NCI-H1436 (cell line): ENCODE measurements around the gene KIF17.
A peak's percentile ranks its signal among the peaks of the same experiment; 100 is the strongest.
"Not testable (repeated sequence)": the region's sequence is repeated elsewhere in the genome, so short reads cannot be mapped to it uniquely, and the experiment has no call there.

Experiments
- DNase-seq: peaks from one replicate; lab custom pipeline; 2025; lab: John Stamatoyannopoulos, UW

The KIF17 gene

GRCh38 chr1:20727746-20728316 lies 10.0 kb upstream of the KIF17 start:
- DNase-seq = no peak

- DNase-seq = no peak
These were observed 9.3 kb upstream of the KIF17 start for GRCh38 chr1:20726932-20727745.

- peak; percentile 87 for DNase-seq
These were observed 8.5 kb upstream of the KIF17 start for GRCh38 chr1:20726118-20726911.

- peak; percentile 87 for DNase-seq
These were observed 7.6 kb upstream of the KIF17 start for GRCh38 chr1:20725189-20726117.

- no peak for DNase-seq
These were observed 6.8 kb upstream of the KIF17 start for GRCh38 chr1:20724364-20725188.

- DNase-seq = no peak
These were observed 5.9 kb upstream of the KIF17 start for GRCh38 chr1:20723537-20724363.

GRCh38 chr1:20723159-20723536 lies 5.3 kb upstream of the KIF17 start:
- DNase-seq = no peak

- no peak for DNase-seq
These were observed 3.6 kb upstream of the KIF17 start for GRCh38 chr1:20721117-20722061.

GRCh38 chr1:20720631-20721091 lies 2.9 kb upstream of the KIF17 start:
- no peak for DNase-seq

GRCh38 chr1:20719871-20720620 lies 2.2 kb upstream of the KIF17 start:
- DNase-seq = no peak

GRCh38 chr1:20719261-20719660 lies 1.5 kb upstream of the KIF17 start:
- no peak for DNase-seq

GRCh38 chr1:20718343-20718882 lies 606 bp upstream of the KIF17 start:
- DNase-seq = not testable (repeated sequence)

- no peak for DNase-seq
These were observed 1.6 kb downstream of the KIF17 start for GRCh38 chr1:20716232-20716631.

GRCh38 chr1:20715406-20715805 lies 2.4 kb downstream of the KIF17 start:
- no peak for DNase-seq

GRCh38 chr1:20713440-20713839 lies 4.4 kb downstream of the KIF17 start:
- DNase-seq = no peak

- DNase-seq = no peak
These were observed 5.6 kb downstream of the KIF17 start for GRCh38 chr1:20712215-20712577.

GRCh38 chr1:20711285-20712214 lies 6.3 kb downstream of the KIF17 start:
- DNase-seq = no peak
